K562 (cell line): ENCODE results near the gene MADD. TPM values are rescaled to one million over a fixed set of nuclear protein-coding genes. Genes with fewer than 3 reads are reported as not detected.

Experiments used
- ATAC-seq: fragments of 200-7000 bp; cut with Tn5 transposase; 3 replicates; pipeline ENCODE4 v1.9.1; 2020; ENCODE audit warnings: moderate library complexity
- BruUV-seq: library from RNA; stranded (reverse); fragments of 400-500 nt; replicated peaks from 2 replicates; lab custom pipeline; 2021; lab: Mats Ljungman, UMichigan
- CTCF ChIA-PET: fragments of 300-600 bp; formaldehyde crosslinking; extraction: SDS; loops from one replicate; lab custom pipeline; 2021; ENCODE audit warnings: low intra/inter-chr PET ratio; lab: Yijun Ruan, JAX
- POLR2A ChIA-PET: fragments of 300-600, 350-650 bp; sonication (Branson Sonifier 250); formaldehyde crosslinking; extraction: SDS; loops from one replicate; lab custom pipeline; 2021; ENCODE audit warnings: antibody characterized with exemption, inconsistent platforms; lab: Yijun Ruan, JAX
- DNase-seq, 4 experiments: peaks; one replicate each; pipeline versions ENCODE4 v3.0.0 to v3.0.0-alpha.2; 2011 to 2018; ENCODE audit warnings: low spot score in 3 of 4, mixed read lengths in 3 of 4; ENCODE audit errors: extremely low read depth in 1 of 4
- FAIRE-seq: peaks from 2 replicates; lab custom pipeline; 2011; peaks lifted over from hg19 to GRCh38; lab: Jason Lieb, UNC
- H2AFZ ChIP-seq: 2 replicates; pipeline ENCODE4 v1.6.0; 2011; ENCODE audit warnings: low read depth, low read length, control low read depth, inconsistent platforms
- H3K27ac ChIP-seq: fragments of 200-600 bp; 3 replicates; pipeline ENCODE4 v1.8.0; 2011; ENCODE audit warnings: low read depth, mild to moderate bottlenecking, control low read depth, inconsistent platforms, low read length, moderate library complexity, mixed read lengths; ENCODE audit errors: extremely low read depth
- H3K27me3 ChIP-seq, 2 experiments: fragments of 300-600 bp in 1 of 2; 2 replicates in 1 of 2; 3 replicates in 1 of 2; pipeline versions ENCODE4 v1.6.0 to v1.8.0; 2011; ENCODE audit warnings: inconsistent platforms in 2 of 2, low read length in 2 of 2, mild to moderate bottlenecking in 1 of 2, mixed read lengths in 1 of 2, moderate library complexity in 1 of 2; ENCODE audit not compliant: control insufficient read depth in 2 of 2, insufficient read depth in 2 of 2
- H3K36me3 ChIP-seq: fragments of 300-600 bp; 3 replicates; pipeline ENCODE4 v1.8.0; 2011; ENCODE audit warnings: mild to moderate bottlenecking, low read length, inconsistent platforms; ENCODE audit not compliant: control insufficient read depth, insufficient read depth
- H3K4me1 ChIP-seq, 2 experiments: fragments of 200-600 bp in 1 of 2; replicated peaks in 1 of 2; 2 replicates in 1 of 2; 3 replicates in 1 of 2; pipeline versions ENCODE4 v1.5.1 to v1.8.0; 2011; ENCODE audit warnings: inconsistent platforms in 2 of 2, low read length in 2 of 2, mild to moderate bottlenecking in 1 of 2, mixed read lengths in 1 of 2, moderate library complexity in 1 of 2; ENCODE audit not compliant: control insufficient read depth in 2 of 2, insufficient read depth in 2 of 2
- H3K4me2 ChIP-seq: 2 replicates; pipeline ENCODE4 v1.6.1; 2011; ENCODE audit warnings: low read length, control low read depth, inconsistent platforms, mixed read lengths; ENCODE audit not compliant: insufficient read depth
- H3K4me3 ChIP-seq: fragments of 200-600 bp; sonication (generic), shearing (Covaris generic); 2 replicates; pipeline ENCODE4 v1.5.1; 2016; ENCODE audit warnings: control low read depth, inconsistent platforms
- H3K79me2 ChIP-seq: fragments of 200-600 bp; 3 replicates; pipeline ENCODE4 v1.8.0; 2011; ENCODE audit warnings: low read length, inconsistent platforms; ENCODE audit not compliant: control insufficient read depth, insufficient read depth
- H3K9ac ChIP-seq, 2 experiments: 2 replicates each; pipeline versions ENCODE4 v1.6.0 to v1.6.1; 2011; ENCODE audit warnings: low read depth in 2 of 2, low read length in 2 of 2, control low read depth in 1 of 2, inconsistent platforms in 1 of 2, mild to moderate bottlenecking in 1 of 2, mixed read lengths in 1 of 2; ENCODE audit not compliant: insufficient read depth in 1 of 2
- H3K9me1 ChIP-seq: one replicate; pipeline ENCODE4 v1.6.0; 2011; ENCODE audit warnings: inconsistent platforms, mild to moderate bottlenecking, low read length, moderate library complexity; ENCODE audit not compliant: control insufficient read depth, insufficient read depth
- H3K9me3 ChIP-seq: replicated peaks from 2 replicates; pipeline ENCODE4 v1.5.1; 2011; ENCODE audit warnings: low read depth, low read length, inconsistent platforms; ENCODE audit not compliant: control insufficient read depth, insufficient read depth
- H4K20me1 ChIP-seq: replicated peaks from 2 replicates; pipeline ENCODE4 v1.6.1; 2011; ENCODE audit warnings: low read length, inconsistent platforms, mixed read lengths; ENCODE audit not compliant: control insufficient read depth, insufficient read depth
- HMG20A ChIP-seq: fragments of 450-650 bp; formaldehyde crosslinking; conservative IDR thresholded peaks from 2 replicates; pipeline ENCODE4 v1.4.0; 2020; ENCODE audit warnings: mild to moderate bottlenecking, mixed read lengths
- MYBL2 ChIP-seq, 2 experiments: fragments of 450-650 bp in 1 of 2; sonication (generic) in 1 of 2; formaldehyde crosslinking in 1 of 2; IDR thresholded peaks; 2 replicates each; pipeline versions ENCODE4 v1.6.1 to v1.8.1; 2017 to 2022; ENCODE audit warnings: borderline replicate concordance in 1 of 2, inconsistent platforms in 1 of 2, low read depth in 1 of 2, mild to moderate bottlenecking in 1 of 2, missing genetic modification reagents in 1 of 2, moderate library complexity in 1 of 2
- NR1H2 ChIP-seq: sonication (generic); formaldehyde crosslinking; IDR thresholded peaks from 2 replicates; pipeline ENCODE4 v1.4.0; 2020; ENCODE audit warnings: mild to moderate bottlenecking, missing genetic modification reagents
- RBM22 ChIP-seq: fragments of 200-400 bp; formaldehyde crosslinking; IDR thresholded peaks from 2 replicates; pipeline ENCODE4 v1.6.1; 2018; ENCODE audit warnings: low read length, low read depth; ENCODE audit not compliant: poor library complexity, severe bottlenecking
- SREBF2 ChIP-seq: sonication (generic); formaldehyde crosslinking; IDR thresholded peaks from 2 replicates; pipeline ENCODE4 v1.4.0; 2020; ENCODE audit warnings: mild to moderate bottlenecking, missing genetic modification reagents
- SUPT5H ChIP-seq: fragments of 450-650 bp; IDR thresholded peaks from 2 replicates; pipeline ENCODE4 v1.6.1; 2016
- ZNF778 ChIP-seq: fragments of 450-650 bp; formaldehyde crosslinking; IDR thresholded peaks from 2 replicates; pipeline ENCODE4 v1.4.0; 2020; ENCODE audit warnings: mild to moderate bottlenecking, moderate library complexity
- WGBS: fragments of 100-300 bp; shearing (Covaris generic); methylation state at CpG from one replicate; pipeline ENCODE4 v1.1.6; 2016; ENCODE audit warnings: low coverage, mixed read lengths; ENCODE audit not compliant: insufficient coverage; ENCODE audit errors: missing lambda C conversion rate; 5-methylcytosine and 5-hydroxymethylcytosine counted together
- in situ Hi-C: fragments of 300-500 bp; cut with MboI; formaldehyde crosslinking; loops from 4 replicates; pipeline ENCODE4 v1.15.0; 2018; ENCODE audit warnings: inconsistent platforms, mixed read lengths
- intact Hi-C: fragments of 100-400 bp; cut with micrococcal nuclease; formaldehyde crosslinking; loops from 2 replicates; pipeline ENCODE4 v1.14.2; 2022
- polyA plus RNA-seq, 8 experiments: library from polyadenylated mRNA; depleted of rRNA in 4 of 8; stranded (reverse) in 5 of 8; unstranded in 3 of 8; fragments of >200 nt; fragmentation: Nextera tagmentation in 2 of 8; fragmentation: Illumina TruSeq in 1 of 8; extraction: Ambion mirVana in 2 of 8; extraction: Trizol in 1 of 8; gene quantifications; 2 replicates each; pipeline versions ENCODE4 v1.2.1 to v1.2.3, GENCODE V29; 2011 to 2014; ENCODE audit warnings: inconsistent platforms in 1 of 8, missing spikeins in 1 of 8
- total RNA-seq, 7 experiments: library from RNA; depleted of rRNA in 6 of 7; stranded (reverse); fragments of >200 nt in 6 of 7; fragmentation: Illumina TruSeq in 2 of 7; extraction: Trizol in 2 of 7; gene quantifications; 2 replicates each; pipeline versions ENCODE4 v1.2.1 to v1.2.3, GENCODE V29; 2011 to 2021; ENCODE audit warnings: low replicate concordance in 1 of 7
- TF ChIP-seq, protein P1 (sequence below): fragments of 250-450 bp; sonication (Bioruptor Pico); IDR thresholded peaks from 2 replicates; pipeline ENCODE4 v1.8.0; 2022; ENCODE audit warnings: inconsistent platforms
- TF ChIP-seq, protein P2 (sequence below): fragments of 250-450 bp; sonication (Bioruptor Pico); IDR thresholded peaks from 2 replicates; pipeline ENCODE4 v1.4.0; 2020; ENCODE audit warnings: mild to moderate bottlenecking, moderate library complexity, borderline replicate concordance
- TF ChIP-seq, protein P3 (sequence below): sonication (generic); IDR thresholded peaks from 2 replicates; pipeline ENCODE4 v1.6.1; 2016
- TF ChIP-seq, protein P4 (sequence below): fragments of 250-450 bp; sonication (Bioruptor Pico); IDR thresholded peaks from 2 replicates; pipeline ENCODE4 v1.5.0; 2021
- TF ChIP-seq, protein P5 (sequence below): fragments of 250-450 bp; sonication (Bioruptor Pico); IDR thresholded peaks from 2 replicates; pipeline ENCODE4 v1.4.0; 2020; ENCODE audit warnings: borderline replicate concordance

Gene MADD
- total and polyA plus RNA-seq, 9 of the 15 experiments (the other 6 are each of a cell fraction or from before 2014, with no cell fraction given) = 0.68 to 57.6 (median 33.6) TPM

DNA sequence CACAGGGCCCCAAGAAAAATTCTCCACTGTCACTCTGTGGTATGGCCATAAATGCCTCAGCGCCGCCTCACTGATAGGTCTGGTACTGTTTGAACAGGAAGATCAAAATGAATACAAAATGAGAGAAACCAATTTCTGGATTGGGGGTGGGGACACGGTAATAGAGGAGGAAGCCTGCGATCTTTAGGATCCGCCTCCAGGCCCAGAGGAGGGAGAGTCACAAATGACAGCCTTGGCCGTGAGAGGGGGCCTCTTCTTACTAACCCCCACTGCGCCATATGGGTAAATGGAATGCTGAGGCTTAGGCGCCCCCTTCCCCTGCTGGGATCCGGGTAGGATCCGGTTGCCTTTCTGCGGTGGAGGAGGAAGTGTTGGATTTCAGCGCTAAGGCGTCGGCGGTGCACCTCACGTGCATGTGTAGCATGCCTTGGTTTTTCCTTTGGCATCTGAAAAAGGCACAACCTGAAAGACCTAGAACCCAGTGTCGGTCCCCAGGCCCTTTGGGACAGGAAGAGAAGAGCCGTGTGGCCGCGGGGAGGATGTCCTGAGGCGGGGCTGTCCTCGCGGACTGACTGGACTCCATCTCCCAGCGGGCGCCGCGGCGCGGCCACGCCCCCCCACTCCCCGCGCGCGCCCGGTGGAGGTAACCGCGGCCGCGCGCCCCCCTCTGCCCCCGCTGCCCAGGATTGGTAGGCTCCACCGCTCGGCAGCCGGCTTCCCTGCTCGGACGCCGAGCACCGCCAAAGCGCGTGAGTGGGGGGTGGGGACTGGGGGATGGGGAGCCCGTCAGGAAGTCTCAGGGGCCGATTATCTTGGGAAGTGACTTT is 718 bp upstream of the MADD start:
- POLR2A ChIA-PET = no interaction called here
- CTCF ChIA-PET = interaction anchor here (0.8 kb wide), 1 partner anchor 12 kb away, joined by 3 read pairs; no protein-coding TSS in a partner anchor
- H4K20me1 ChIP-seq = peaks cover 26% of the 10 kb centered on the region
- ATAC-seq (peak; percentile 70), DNase-seq (peak; percentile 90 to 93 (median 91)), FAIRE-seq (peak; percentile 78)
- H3K4me1 ChIP-seq = peaks cover 56 to 57% of the 10 kb centered on the region in 2 experiments
- peaks cover 40% of the 10 kb centered on the region for H3K79me2 ChIP-seq
- peak overlapping the region; percentile 97 for H2AFZ ChIP-seq
- peak overlapping the region; percentile 85 for H3K4me3 ChIP-seq
- H3K27ac ChIP-seq = peak overlapping the region; percentile 91
- in situ Hi-C loops = no loop called here
- peaks cover 11% of the 10 kb centered on the region for H3K9me1 ChIP-seq
- intact Hi-C loops = loop anchor here (1.0 kb wide), 2 partner anchors 20 to 139 kb away; partner anchors contain the start of gene SLC39A13
- peak overlapping the region; percentile 80 to 98 for H3K9ac ChIP-seq
- H3K36me3 ChIP-seq = peaks cover 14% of the 10 kb centered on the region; the same call in 2 of the 3 replicates
- H3K9me3 ChIP-seq = no peaks in the 10 kb centered on the region
- no peaks in the 10 kb centered on the region for H3K27me3 ChIP-seq
- WGBS = 2% methylated on average over 38 of the region's 52 CpGs
- TSS peak; percentile 93 for BruUV-seq
- peak overlapping the region; percentile 96 for H3K4me2 ChIP-seq
- TF ChIP-seq SREBF2 (CRISPR knock-in tag) (no peak), HMG20A (no peak), NR1H2 (CRISPR knock-in tag) (no peak), SUPT5H (0 out of 2 replicates have a peak, but pooled peaks have one; percentile 66), ZNF778 (CRISPR knock-in tag) (no peak), MYBL2 (IDR thresholded peaks at IDR 0.05; ENCODE audit: low read depth) (no peak), MYBL2 (CRISPR knock-in tag; IDR thresholded peaks at IDR 0.05; ENCODE audit: borderline replicate concordance) (no peak), RBM22 (no peak)
- TF ChIP-seq, protein P1, sequence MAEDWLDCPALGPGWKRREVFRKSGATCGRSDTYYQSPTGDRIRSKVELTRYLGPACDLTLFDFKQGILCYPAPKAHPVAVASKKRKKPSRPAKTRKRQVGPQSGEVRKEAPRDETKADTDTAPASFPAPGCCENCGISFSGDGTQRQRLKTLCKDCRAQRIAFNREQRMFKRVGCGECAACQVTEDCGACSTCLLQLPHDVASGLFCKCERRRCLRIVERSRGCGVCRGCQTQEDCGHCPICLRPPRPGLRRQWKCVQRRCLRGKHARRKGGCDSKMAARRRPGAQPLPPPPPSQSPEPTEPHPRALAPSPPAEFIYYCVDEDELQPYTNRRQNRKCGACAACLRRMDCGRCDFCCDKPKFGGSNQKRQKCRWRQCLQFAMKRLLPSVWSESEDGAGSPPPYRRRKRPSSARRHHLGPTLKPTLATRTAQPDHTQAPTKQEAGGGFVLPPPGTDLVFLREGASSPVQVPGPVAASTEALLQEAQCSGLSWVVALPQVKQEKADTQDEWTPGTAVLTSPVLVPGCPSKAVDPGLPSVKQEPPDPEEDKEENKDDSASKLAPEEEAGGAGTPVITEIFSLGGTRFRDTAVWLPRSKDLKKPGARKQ = no peak
- TF ChIP-seq, protein P2, sequence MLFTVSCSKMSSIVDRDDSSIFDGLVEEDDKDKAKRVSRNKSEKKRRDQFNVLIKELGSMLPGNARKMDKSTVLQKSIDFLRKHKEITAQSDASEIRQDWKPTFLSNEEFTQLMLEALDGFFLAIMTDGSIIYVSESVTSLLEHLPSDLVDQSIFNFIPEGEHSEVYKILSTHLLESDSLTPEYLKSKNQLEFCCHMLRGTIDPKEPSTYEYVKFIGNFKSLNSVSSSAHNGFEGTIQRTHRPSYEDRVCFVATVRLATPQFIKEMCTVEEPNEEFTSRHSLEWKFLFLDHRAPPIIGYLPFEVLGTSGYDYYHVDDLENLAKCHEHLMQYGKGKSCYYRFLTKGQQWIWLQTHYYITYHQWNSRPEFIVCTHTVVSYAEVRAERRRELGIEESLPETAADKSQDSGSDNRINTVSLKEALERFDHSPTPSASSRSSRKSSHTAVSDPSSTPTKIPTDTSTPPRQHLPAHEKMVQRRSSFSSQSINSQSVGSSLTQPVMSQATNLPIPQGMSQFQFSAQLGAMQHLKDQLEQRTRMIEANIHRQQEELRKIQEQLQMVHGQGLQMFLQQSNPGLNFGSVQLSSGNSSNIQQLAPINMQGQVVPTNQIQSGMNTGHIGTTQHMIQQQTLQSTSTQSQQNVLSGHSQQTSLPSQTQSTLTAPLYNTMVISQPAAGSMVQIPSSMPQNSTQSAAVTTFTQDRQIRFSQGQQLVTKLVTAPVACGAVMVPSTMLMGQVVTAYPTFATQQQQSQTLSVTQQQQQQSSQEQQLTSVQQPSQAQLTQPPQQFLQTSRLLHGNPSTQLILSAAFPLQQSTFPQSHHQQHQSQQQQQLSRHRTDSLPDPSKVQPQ = no peak
- TF ChIP-seq, protein P3, sequence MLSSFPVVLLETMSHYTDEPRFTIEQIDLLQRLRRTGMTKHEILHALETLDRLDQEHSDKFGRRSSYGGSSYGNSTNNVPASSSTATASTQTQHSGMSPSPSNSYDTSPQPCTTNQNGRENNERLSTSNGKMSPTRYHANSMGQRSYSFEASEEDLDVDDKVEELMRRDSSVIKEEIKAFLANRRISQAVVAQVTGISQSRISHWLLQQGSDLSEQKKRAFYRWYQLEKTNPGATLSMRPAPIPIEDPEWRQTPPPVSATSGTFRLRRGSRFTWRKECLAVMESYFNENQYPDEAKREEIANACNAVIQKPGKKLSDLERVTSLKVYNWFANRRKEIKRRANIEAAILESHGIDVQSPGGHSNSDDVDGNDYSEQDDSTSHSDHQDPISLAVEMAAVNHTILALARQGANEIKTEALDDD = no peak
- TF ChIP-seq, protein P4, sequence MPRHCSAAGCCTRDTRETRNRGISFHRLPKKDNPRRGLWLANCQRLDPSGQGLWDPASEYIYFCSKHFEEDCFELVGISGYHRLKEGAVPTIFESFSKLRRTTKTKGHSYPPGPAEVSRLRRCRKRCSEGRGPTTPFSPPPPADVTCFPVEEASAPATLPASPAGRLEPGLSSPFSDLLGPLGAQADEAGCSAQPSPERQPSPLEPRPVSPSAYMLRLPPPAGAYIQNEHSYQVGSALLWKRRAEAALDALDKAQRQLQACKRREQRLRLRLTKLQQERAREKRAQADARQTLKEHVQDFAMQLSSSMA (CRISPR knock-in tag) = peak; percentile 39; the same call in 1 of the 2 replicates
- TF ChIP-seq, protein P5, sequence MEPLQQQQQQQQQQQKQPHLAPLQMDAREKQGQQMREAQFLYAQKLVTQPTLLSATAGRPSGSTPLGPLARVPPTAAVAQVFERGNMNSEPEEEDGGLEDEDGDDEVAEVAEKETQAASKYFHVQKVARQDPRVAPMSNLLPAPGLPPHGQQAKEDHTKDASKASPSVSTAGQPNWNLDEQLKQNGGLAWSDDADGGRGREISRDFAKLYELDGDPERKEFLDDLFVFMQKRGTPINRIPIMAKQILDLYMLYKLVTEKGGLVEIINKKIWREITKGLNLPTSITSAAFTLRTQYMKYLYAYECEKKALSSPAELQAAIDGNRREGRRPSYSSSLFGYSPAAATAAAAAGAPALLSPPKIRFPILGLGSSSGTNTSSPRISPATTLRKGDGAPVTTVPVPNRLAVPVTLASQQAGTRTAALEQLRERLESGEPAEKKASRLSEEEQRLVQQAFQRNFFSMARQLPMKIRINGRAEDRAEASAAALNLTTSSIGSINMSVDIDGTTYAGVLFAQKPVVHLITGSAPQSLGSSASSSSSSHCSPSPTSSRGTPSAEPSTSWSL (CRISPR knock-in tag) = no peak
